ENCODE data around the gene HIP1. TPM values are rescaled to one million over a fixed set of nuclear protein-coding genes. Genes with fewer than 3 reads are reported as not detected.

HIP1 gene
- total RNA-seq, 1 experiment from 2014 or later, result 13.7 TPM

- TF ChIP-seq CTCF (IDR thresholded peaks at IDR 0.05; ENCODE audit: insufficient read depth in 1 of 2, low read depth in 1 of 2, low read length in 1 of 2, severe bottlenecking in 1 of 2, unreplicated experiment in 1 of 2), result no peak
- H3K36me3 Mint-ChIP-seq (ENCODE audit: insufficient read depth, unreplicated experiment), result no peaks in the 10 kb centered on the region
- Histone ChIP-seq H3K9me3 (no peaks in the 10 kb centered on the region), H3K4me3 (ENCODE audit: low read depth, low read length) (no peak overlapping the region), H3K4me1 (no peaks in the 10 kb centered on the region), H3K36me3 (ENCODE audit: control insufficient read depth, insufficient read depth, low read length) (no peaks in the 10 kb centered on the region), H3K27me3 (replicated peaks; ENCODE audit: control insufficient read depth, insufficient read depth, low read length) (no peaks in the 10 kb centered on the region)
- no peak overlapping the region for H3K27ac Mint-ChIP-seq (ENCODE audit: unreplicated experiment)
- ChIA-PET POLR2A (no interaction called here), CTCF (no interaction called here)
- H3K4me1 Mint-ChIP-seq (ENCODE audit: low read depth, unreplicated experiment), result no peaks in the 10 kb centered on the region
- no peaks in the 10 kb centered on the region for H3K9me3 Mint-ChIP-seq (ENCODE audit: unreplicated experiment)
- no TSS peak for BruUV-seq (replicated peaks)
- no peaks in the 10 kb centered on the region for H3K27me3 Mint-ChIP-seq (ENCODE audit: insufficient read depth, unreplicated experiment)
- no peak for DNase-seq
- H3K4me3 Mint-ChIP-seq (ENCODE audit: unreplicated experiment), result no peak overlapping the region
- intact Hi-C loops (cut with micrococcal nuclease; ENCODE audit: unreplicated experiment), result no loop called here
These were observed 117.6 kb downstream of the HIP1 start for GRCh38 chr7:75621124-75621523.

- H3K27ac Mint-ChIP-seq (ENCODE audit: unreplicated experiment), result no peak overlapping the region
- no peak for DNase-seq
- ChIA-PET POLR2A (no interaction called here), CTCF (no interaction called here)
- no peaks in the 10 kb centered on the region for H3K4me1 Mint-ChIP-seq (ENCODE audit: low read depth, unreplicated experiment)
- H3K4me3 Mint-ChIP-seq (ENCODE audit: unreplicated experiment), result no peak overlapping the region
- H3K4me1 ChIP-seq, result no peaks in the 10 kb centered on the region
- no peak overlapping the region for H3K4me3 ChIP-seq (ENCODE audit: low read depth, low read length)
- intact Hi-C loops (cut with micrococcal nuclease; ENCODE audit: unreplicated experiment), result no loop called here
- no peaks in the 10 kb centered on the region for H3K9me3 Mint-ChIP-seq (ENCODE audit: unreplicated experiment)
- no peak for TF ChIP-seq CTCF (IDR thresholded peaks at IDR 0.05; ENCODE audit: insufficient read depth in 1 of 2, low read depth in 1 of 2, low read length in 1 of 2, severe bottlenecking in 1 of 2, unreplicated experiment in 1 of 2)
- no TSS peak for BruUV-seq (replicated peaks)
- H3K9me3 ChIP-seq, result no peaks in the 10 kb centered on the region
- H3K27me3 Mint-ChIP-seq (ENCODE audit: insufficient read depth, unreplicated experiment), result no peaks in the 10 kb centered on the region
- H3K27me3 ChIP-seq (replicated peaks; ENCODE audit: control insufficient read depth, insufficient read depth, low read length), result no peaks in the 10 kb centered on the region
- no peaks in the 10 kb centered on the region for H3K36me3 ChIP-seq (ENCODE audit: control insufficient read depth, insufficient read depth, low read length)
- no peaks in the 10 kb centered on the region for H3K36me3 Mint-ChIP-seq (ENCODE audit: insufficient read depth, unreplicated experiment)
These were observed 119.1 kb downstream of the HIP1 start for GRCh38 chr7:75619636-75620035.

- BruUV-seq (replicated peaks), result no TSS peak
- Mint-ChIP-seq H3K9me3 (ENCODE audit: unreplicated experiment) (no peaks in the 10 kb centered on the region), H3K36me3 (ENCODE audit: insufficient read depth, unreplicated experiment) (no peaks in the 10 kb centered on the region), H3K27ac (ENCODE audit: unreplicated experiment) (no peak overlapping the region), H3K4me3 (ENCODE audit: unreplicated experiment) (no peak overlapping the region), H3K4me1 (ENCODE audit: low read depth, unreplicated experiment) (no peaks in the 10 kb centered on the region), H3K27me3 (ENCODE audit: insufficient read depth, unreplicated experiment) (no peaks in the 10 kb centered on the region)
- H3K36me3 ChIP-seq (ENCODE audit: control insufficient read depth, insufficient read depth, low read length), result no peaks in the 10 kb centered on the region
- no peak overlapping the region for H3K4me3 ChIP-seq (ENCODE audit: low read depth, low read length)
- TF ChIP-seq CTCF (IDR thresholded peaks at IDR 0.05; ENCODE audit: insufficient read depth in 1 of 2, low read depth in 1 of 2, low read length in 1 of 2, severe bottlenecking in 1 of 2, unreplicated experiment in 1 of 2), result no peak
- H3K9me3 ChIP-seq, result no peaks in the 10 kb centered on the region
- no peak for DNase-seq
- H3K4me1 ChIP-seq, result no peaks in the 10 kb centered on the region
- intact Hi-C loops (cut with micrococcal nuclease; ENCODE audit: unreplicated experiment), result no loop called here
- CTCF ChIA-PET, result no interaction called here
- no peaks in the 10 kb centered on the region for H3K27me3 ChIP-seq (replicated peaks; ENCODE audit: control insufficient read depth, insufficient read depth, low read length)
- POLR2A ChIA-PET, result no interaction called here
These were observed 121.0 kb downstream of the HIP1 start for GRCh38 chr7:75617634-75618234.

Measured in Caco-2 (cell line).